Central memory CD8-positive, alpha-beta T cell (primary cell): ENCODE data around the gene GATA3.

Experiments
- ATAC-seq: fragments of 150-1000 bp; cut with Tn5 transposase; replicated peaks from 2 replicates; pipeline ENCODE4 v1.10.0; 2022; ENCODE audit warnings: mild to moderate bottlenecking, moderate FRiP score, moderate number of reproducible peaks; ENCODE audit not compliant: poor library complexity, severe bottlenecking; ENCODE audit errors: extremely low read depth
- DNase-seq, 2 donors: peaks; one replicate each; pipeline ENCODE4 v3.0.0; 2021; ENCODE audit warnings: low spot score in 2 of 2
- H3K27ac Mint-ChIP-seq: one replicate; pipeline ENCODE4 v1.8.0; 2022; ENCODE audit warnings: low read depth, mild to moderate bottlenecking, moderate library complexity, mixed read lengths
- H3K27me3 Mint-ChIP-seq: one replicate; pipeline ENCODE4 v1.8.0; 2022; ENCODE audit warnings: mixed read lengths
- H3K36me3 Mint-ChIP-seq: one replicate; pipeline ENCODE4 v1.8.0; 2022; ENCODE audit warnings: mild to moderate bottlenecking, moderate library complexity, mixed read lengths; ENCODE audit not compliant: insufficient read depth
- H3K4me1 Mint-ChIP-seq: one replicate; pipeline ENCODE4 v1.8.0; 2022; ENCODE audit warnings: mixed read lengths
- H3K4me3 Mint-ChIP-seq: one replicate; pipeline ENCODE4 v1.8.0; 2022; ENCODE audit warnings: mild to moderate bottlenecking, moderate library complexity, mixed read lengths
- H3K9me3 Mint-ChIP-seq: one replicate; pipeline ENCODE4 v1.8.0; 2022; ENCODE audit warnings: mixed read lengths

Gene GATA3

DNA sequence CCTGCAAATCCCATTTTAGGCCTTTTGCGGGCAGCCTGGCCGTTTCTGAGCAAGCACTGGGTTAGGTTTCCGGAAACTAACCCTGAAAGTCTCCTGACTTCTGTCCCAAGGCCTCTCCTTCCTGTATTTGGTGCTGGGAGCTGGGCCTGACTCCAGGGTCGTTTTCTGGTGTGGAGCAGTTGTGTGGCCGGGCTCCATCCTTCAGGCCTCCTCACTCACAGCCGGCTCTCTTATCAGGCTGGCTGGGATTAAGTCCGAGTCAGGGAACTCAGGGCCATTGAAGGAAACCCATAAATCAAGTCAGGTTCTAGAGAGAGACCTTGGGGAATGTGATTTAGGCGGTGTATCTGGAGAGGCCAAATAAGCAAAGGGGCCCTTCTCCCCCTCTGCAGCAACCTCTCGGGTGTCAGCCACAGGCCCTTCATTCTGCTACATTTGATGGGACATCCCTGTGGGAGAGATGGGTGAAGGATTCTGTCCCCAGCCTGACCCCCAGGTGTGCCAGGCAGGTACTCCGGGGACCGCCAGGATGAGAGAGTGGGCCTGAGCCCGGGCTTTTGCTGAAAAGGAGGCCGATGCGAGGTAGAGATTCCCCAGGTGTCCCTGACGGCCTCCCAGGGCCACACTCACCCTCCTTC, 3.3 kb downstream of the GATA3 start:
- Mint-ChIP-seq H3K4me1 (peaks cover 80% of the 10 kb centered on the region), H3K27me3 (peaks cover 8% of the 10 kb centered on the region), H3K4me3 (peak overlapping the region; percentile 98), H3K36me3 (peaks cover 81% of the 10 kb centered on the region), H3K9me3 (no peaks in the 10 kb centered on the region), H3K27ac (peak overlapping the region; percentile 100)
- no peak for DNase-seq
- ATAC-seq, result no peak

DNA sequence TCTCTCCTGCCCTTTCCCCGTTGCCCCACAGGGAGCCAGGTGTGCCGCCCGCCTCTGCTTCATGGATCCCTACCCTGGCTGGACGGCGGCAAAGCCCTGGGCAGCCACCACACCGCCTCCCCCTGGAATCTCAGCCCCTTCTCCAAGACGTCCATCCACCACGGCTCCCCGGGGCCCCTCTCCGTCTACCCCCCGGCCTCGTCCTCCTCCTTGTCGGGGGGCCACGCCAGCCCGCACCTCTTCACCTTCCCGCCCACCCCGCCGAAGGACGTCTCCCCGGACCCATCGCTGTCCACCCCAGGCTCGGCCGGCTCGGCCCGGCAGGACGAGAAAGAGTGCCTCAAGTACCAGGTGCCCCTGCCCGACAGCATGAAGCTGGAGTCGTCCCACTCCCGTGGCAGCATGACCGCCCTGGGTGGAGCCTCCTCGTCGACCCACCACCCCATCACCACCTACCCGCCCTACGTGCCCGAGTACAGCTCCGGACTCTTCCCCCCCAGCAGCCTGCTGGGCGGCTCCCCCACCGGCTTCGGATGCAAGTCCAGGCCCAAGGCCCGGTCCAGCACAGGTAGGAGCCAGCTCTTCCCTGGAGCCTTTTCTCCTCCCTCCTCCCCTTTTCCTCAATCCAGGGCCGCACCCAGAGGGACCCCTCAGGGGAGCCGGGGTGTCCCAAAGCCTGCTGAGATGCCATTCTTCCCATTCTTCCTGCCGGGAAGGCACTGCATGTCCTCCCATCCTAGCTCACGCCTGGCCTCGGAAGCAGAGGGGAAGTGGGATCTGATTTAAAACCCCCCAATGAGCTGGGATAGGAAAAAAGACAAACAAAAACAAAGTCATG, 4.0 kb downstream of the GATA3 start:
- peaks cover 81% of the 10 kb centered on the region for H3K36me3 Mint-ChIP-seq
- peak overlapping the region; percentile 100 for H3K27ac Mint-ChIP-seq
- H3K4me1 Mint-ChIP-seq, result peaks cover 82% of the 10 kb centered on the region
- H3K27me3 Mint-ChIP-seq, result peaks cover under 1% of the 10 kb centered on the region
- H3K9me3 Mint-ChIP-seq, result no peaks in the 10 kb centered on the region
- DNase-seq (no peak), ATAC-seq (no peak)
- peak overlapping the region; percentile 98 for H3K4me3 Mint-ChIP-seq

DNA sequence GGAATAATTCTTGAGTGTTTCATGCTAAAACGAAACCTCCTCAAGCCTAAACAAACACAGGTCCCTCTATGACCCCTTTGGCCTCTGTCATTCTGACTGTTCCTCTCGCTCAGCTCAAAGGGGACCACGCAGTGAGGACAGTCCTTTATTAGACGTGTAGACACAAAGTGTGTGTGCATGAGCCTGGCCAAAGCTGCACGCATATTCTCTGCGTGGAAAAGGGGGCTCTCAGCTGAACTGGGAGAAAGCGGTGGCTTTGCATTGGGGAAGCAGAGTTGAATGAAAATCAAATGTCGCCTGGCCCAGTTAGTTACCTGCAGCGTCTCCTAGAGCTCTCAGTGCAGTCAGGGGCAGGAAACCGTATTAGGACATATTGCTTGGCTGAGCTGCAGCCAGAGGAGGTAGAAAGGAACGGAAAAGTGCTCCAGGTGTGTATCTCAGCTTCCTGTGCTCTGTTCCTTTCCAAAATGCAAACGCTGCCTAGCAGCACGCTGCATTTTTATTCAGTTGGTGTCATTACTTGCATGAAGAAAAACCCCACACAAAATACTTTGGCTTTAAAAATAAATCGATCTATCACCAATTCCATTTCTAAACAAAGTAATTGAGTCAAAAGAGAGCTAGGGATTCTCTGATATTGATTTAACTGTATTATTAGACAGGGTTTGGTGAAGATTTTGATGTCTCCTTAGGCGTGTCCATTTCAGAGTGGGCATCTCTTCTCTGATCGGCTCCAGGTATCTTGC, 4.9 kb downstream of the GATA3 start:
- Mint-ChIP-seq H3K4me1 (peaks cover 82% of the 10 kb centered on the region), H3K27me3 (no peaks in the 10 kb centered on the region), H3K27ac (peak overlapping the region; percentile 100), H3K4me3 (peak overlapping the region; percentile 98), H3K9me3 (no peaks in the 10 kb centered on the region), H3K36me3 (peaks cover 85% of the 10 kb centered on the region)
- no peak for ATAC-seq
- DNase-seq, result no peak

GRCh38 chr10:8060010-8060703, 5.7 kb downstream of the GATA3 start:
- Mint-ChIP-seq H3K9me3 (no peaks in the 10 kb centered on the region), H3K36me3 (peaks cover 86% of the 10 kb centered on the region), H3K4me1 (peaks cover 82% of the 10 kb centered on the region), H3K27me3 (no peaks in the 10 kb centered on the region), H3K27ac (peak overlapping the region; percentile 100), H3K4me3 (peak overlapping the region; percentile 98)
- ATAC-seq, result peak; percentile 29
- DNase-seq, result peak in 1 of 2 donors; percentile 54

DNA sequence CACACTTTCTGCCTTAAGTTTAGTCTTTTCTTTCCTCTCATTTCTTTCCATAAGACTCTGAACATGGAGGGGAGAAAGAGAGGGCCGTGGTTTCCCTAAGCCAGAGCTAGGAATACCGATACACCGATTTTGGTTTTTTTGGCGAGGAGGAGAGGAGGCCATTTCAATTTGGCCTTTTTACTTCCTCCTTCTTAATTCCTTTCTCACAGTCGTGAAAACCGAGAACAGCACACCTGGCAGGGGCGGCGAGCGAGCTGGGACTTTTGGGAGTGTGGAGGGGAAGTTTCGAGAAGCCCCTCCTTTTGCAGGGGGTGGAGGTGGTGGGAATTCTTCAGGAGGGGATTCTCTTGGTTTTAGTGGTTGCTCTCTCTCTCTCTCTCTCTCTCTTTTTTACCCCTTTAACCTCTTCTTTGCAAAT, 6.2 kb downstream of the GATA3 start:
- ATAC-seq (no peak), DNase-seq (no peak)
- Mint-ChIP-seq H3K4me1 (peaks cover 86% of the 10 kb centered on the region), H3K27ac (peak overlapping the region; percentile 100), H3K4me3 (peak overlapping the region; percentile 98), H3K9me3 (no peaks in the 10 kb centered on the region), H3K36me3 (peaks cover 86% of the 10 kb centered on the region), H3K27me3 (no peaks in the 10 kb centered on the region)

DNA sequence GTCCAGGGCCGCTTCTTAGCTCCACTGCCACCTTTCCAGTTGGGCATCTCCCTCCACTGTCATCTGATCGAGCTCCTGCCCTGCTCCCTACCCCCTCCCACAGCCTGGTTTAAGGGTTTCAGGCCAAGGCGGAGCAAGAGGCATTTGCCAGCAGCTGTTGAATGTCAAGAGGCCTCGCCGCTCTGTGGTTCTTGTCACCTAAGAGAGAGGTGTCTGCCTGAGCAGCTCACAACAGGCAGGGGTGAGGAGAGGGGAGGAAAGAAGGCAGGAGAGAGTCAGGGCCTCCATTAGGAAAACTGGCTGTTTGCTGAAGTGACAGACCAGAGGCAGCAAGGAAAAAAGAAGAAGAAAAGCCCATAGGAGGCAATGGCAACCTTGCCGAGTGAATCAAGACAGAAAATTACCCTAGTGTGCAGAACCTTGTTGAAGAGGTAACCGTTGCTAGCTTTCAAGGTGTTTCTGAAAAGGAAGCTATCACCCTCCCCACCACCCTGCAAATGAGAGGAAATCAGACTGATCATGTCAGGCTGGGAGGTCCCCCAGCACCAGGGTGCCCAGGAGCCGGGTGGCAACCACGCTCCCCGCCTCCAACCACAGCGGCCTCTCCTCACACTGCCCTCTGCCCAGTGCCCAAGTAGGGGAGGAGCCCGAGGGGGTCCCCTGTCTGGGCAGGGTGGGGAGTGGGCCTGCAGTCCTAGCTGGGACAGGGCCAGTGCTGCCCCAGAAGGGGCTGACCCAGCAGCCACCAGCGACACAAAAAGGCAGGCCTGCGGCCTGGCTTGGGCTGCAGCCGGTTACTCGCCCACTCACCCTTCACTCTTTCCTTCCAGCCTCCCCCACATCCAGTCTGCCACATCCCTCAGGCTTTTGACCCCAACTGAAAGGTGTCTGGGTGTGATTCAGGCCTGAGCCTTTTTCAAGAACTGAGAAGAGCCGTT, 7.1 kb downstream of the GATA3 start:
- Mint-ChIP-seq H3K9me3 (no peaks in the 10 kb centered on the region), H3K4me3 (peak overlapping the region; percentile 98), H3K4me1 (peaks cover 92% of the 10 kb centered on the region), H3K27ac (peak overlapping the region; percentile 100), H3K36me3 (peaks cover 91% of the 10 kb centered on the region), H3K27me3 (no peaks in the 10 kb centered on the region)
- DNase-seq (peak; percentile 49 to 73), ATAC-seq (peak; percentile 78)

- ATAC-seq (no peak), DNase-seq (no peak)
- Mint-ChIP-seq H3K27ac (peak overlapping the region; percentile 100), H3K36me3 (peaks cover 90% of the 10 kb centered on the region), H3K9me3 (no peaks in the 10 kb centered on the region), H3K27me3 (no peaks in the 10 kb centered on the region), H3K4me3 (peak overlapping the region; percentile 98), H3K4me1 (peaks cover 83% of the 10 kb centered on the region)
Observed at GRCh38 chr10:8063128-8063908, 8.8 kb downstream of the GATA3 start.

- no peak for DNase-seq
- ATAC-seq, result no peak
- no peaks in the 10 kb centered on the region for H3K27me3 Mint-ChIP-seq
- no peaks in the 10 kb centered on the region for H3K9me3 Mint-ChIP-seq
- peak overlapping the region; percentile 43 for H3K4me3 Mint-ChIP-seq
- peaks cover 82% of the 10 kb centered on the region for H3K4me1 Mint-ChIP-seq
- H3K36me3 Mint-ChIP-seq, result peaks cover 93% of the 10 kb centered on the region
- H3K27ac Mint-ChIP-seq, result peak overlapping the region; percentile 80
Observed at GRCh38 chr10:8063935-8064334, 9.4 kb downstream of the GATA3 start.

- no peak for ATAC-seq
- H3K27me3 Mint-ChIP-seq, result no peaks in the 10 kb centered on the region
- H3K27ac Mint-ChIP-seq, result peak overlapping the region; percentile 80
- peak overlapping the region; percentile 43 for H3K4me3 Mint-ChIP-seq
- peaks cover 82% of the 10 kb centered on the region for H3K4me1 Mint-ChIP-seq
- H3K9me3 Mint-ChIP-seq, result no peaks in the 10 kb centered on the region
- DNase-seq, result no peak
- H3K36me3 Mint-ChIP-seq, result peaks cover 94% of the 10 kb centered on the region
Observed at GRCh38 chr10:8064436-8064835, 9.9 kb downstream of the GATA3 start.

GRCh38 chr10:8065651-8066050, 11.2 kb downstream of the GATA3 start:
- Mint-ChIP-seq H3K27me3 (no peaks in the 10 kb centered on the region), H3K4me3 (peak overlapping the region; percentile 63), H3K36me3 (peaks cover 95% of the 10 kb centered on the region), H3K4me1 (peaks cover 76% of the 10 kb centered on the region), H3K9me3 (no peaks in the 10 kb centered on the region), H3K27ac (peak overlapping the region; percentile 99)
- ATAC-seq, result no peak
- DNase-seq, result no peak

- peaks cover 76% of the 10 kb centered on the region for H3K4me1 Mint-ChIP-seq
- ATAC-seq (no peak), DNase-seq (no peak)
- H3K36me3 Mint-ChIP-seq, result peaks cover 95% of the 10 kb centered on the region
- H3K9me3 Mint-ChIP-seq, result no peaks in the 10 kb centered on the region
- H3K27ac Mint-ChIP-seq, result peak overlapping the region; percentile 99
- peak overlapping the region; percentile 63 for H3K4me3 Mint-ChIP-seq
- H3K27me3 Mint-ChIP-seq, result no peaks in the 10 kb centered on the region
Observed at GRCh38 chr10:8066124-8066523, 11.6 kb downstream of the GATA3 start.
